GM23338 (cell line): Measurements from ENCODE around the gene NPEPPS. TPM values are rescaled to one million over a fixed set of nuclear protein-coding genes. Genes with fewer than 3 reads are reported as not detected.
A peak's percentile ranks its signal among the peaks of the same experiment; 100 is the strongest.

Experiments
- ATAC-seq: fragments of 200-7000 bp; cut with Tn5 transposase; 3 replicates; pipeline ENCODE4 v1.9.1; 2020
- DNase-seq: peaks from one replicate; pipeline ENCODE4 v3.0.0-alpha.2; 2015; ENCODE audit warnings: low spot score
- H2AFZ ChIP-seq: fragments of 200-600 bp; sonication (generic); 2 replicates; pipeline ENCODE4 v1.8.0; 2016; ENCODE audit warnings: antibody characterized with exemption, mild to moderate bottlenecking, moderate library complexity
- H3F3A ChIP-seq: fragments of 200-600 bp; sonication (generic); replicated peaks from 2 replicates; pipeline ENCODE4 v1.8.0; 2017; ENCODE audit warnings: antibody characterized with exemption, mixed run types, low read depth
- H3K27ac ChIP-seq: fragments of 200-600 bp; sonication (generic); 2 replicates; pipeline ENCODE4 v1.6.1; 2016; ENCODE audit warnings: low read depth
- H3K27me3 ChIP-seq: fragments of 200-600 bp; sonication (generic); 2 replicates; pipeline ENCODE4 v1.8.0; 2016; ENCODE audit warnings: mild to moderate bottlenecking, mixed run types, moderate library complexity; ENCODE audit not compliant: insufficient read depth
- H3K36me3 ChIP-seq: fragments of 200-600 bp; sonication (generic); 2 replicates; pipeline ENCODE4 v1.8.0; 2016; ENCODE audit warnings: mild to moderate bottlenecking; ENCODE audit not compliant: insufficient read depth
- H3K4me1 ChIP-seq: fragments of 200-600 bp; sonication (generic); 2 replicates; pipeline ENCODE4 v1.8.0; 2016; ENCODE audit warnings: mild to moderate bottlenecking, moderate library complexity; ENCODE audit not compliant: insufficient read depth
- H3K4me2 ChIP-seq: fragments of 200-600 bp; sonication (generic); 2 replicates; pipeline ENCODE4 v1.7.1; 2017; ENCODE audit warnings: mixed run types
- H3K4me3 ChIP-seq: fragments of 200-600 bp; sonication (generic); 2 replicates; pipeline ENCODE4 v1.6.1; 2016; ENCODE audit warnings: mixed run types
- H3K79me2 ChIP-seq: fragments of 200-600 bp; sonication (generic); replicated peaks from 2 replicates; pipeline ENCODE4 v1.8.0; 2017; ENCODE audit warnings: mild to moderate bottlenecking; ENCODE audit not compliant: insufficient read depth
- H3K9me2 ChIP-seq: fragments of 200-600 bp; sonication (generic); 2 replicates; pipeline ENCODE4 v1.8.0; 2017; ENCODE audit not compliant: insufficient read depth
- H4K20me1 ChIP-seq: fragments of 200-600 bp; sonication (generic); replicated peaks from 2 replicates; pipeline ENCODE4 v1.8.0; 2017; ENCODE audit warnings: mild to moderate bottlenecking; ENCODE audit not compliant: insufficient read depth
- H3K27ac Mint-ChIP-seq: 2 replicates; pipeline ENCODE4 v1.8.0; 2020; ENCODE audit warnings: inconsistent platforms, mild to moderate bottlenecking, moderate library complexity, mixed read lengths
- H3K27me3 Mint-ChIP-seq: 3 replicates; pipeline ENCODE4 v1.8.0; 2022; ENCODE audit warnings: low read depth, mild to moderate bottlenecking, moderate library complexity, mixed read lengths, inconsistent platforms; ENCODE audit not compliant: insufficient read depth, poor library complexity
- H3K36me3 Mint-ChIP-seq: 3 replicates; pipeline ENCODE4 v1.8.0; 2021; ENCODE audit warnings: low read depth, mild to moderate bottlenecking, inconsistent platforms, moderate library complexity, mixed read lengths
- H3K4me1 Mint-ChIP-seq: 3 replicates; pipeline ENCODE4 v1.8.0; 2020; ENCODE audit warnings: mild to moderate bottlenecking, inconsistent platforms, mixed read lengths
- H3K4me3 Mint-ChIP-seq: 3 replicates; pipeline ENCODE4 v1.8.0; 2021; ENCODE audit warnings: moderate library complexity, mild to moderate bottlenecking, inconsistent platforms, mixed read lengths
- H3K9me3 Mint-ChIP-seq: 3 replicates; pipeline ENCODE4 v1.8.0; 2020; ENCODE audit warnings: moderate library complexity, mild to moderate bottlenecking, inconsistent platforms, mixed read lengths
- polyA plus RNA-seq: library from polyadenylated mRNA; unstranded; fragments of >200 nt; fragmentation: Nextera tagmentation; extraction: Ambion mirVana; gene quantifications from 2 replicates; pipeline ENCODE4 v1.2.1, GENCODE V29; 2016
- total RNA-seq: library from RNA; depleted of rRNA; stranded (reverse); fragments of >200 nt; shearing (Covaris generic); gene quantifications from 2 replicates; pipeline ENCODE4 v1.2.3, GENCODE V29; 2014
- TF ChIP-seq, protein P1 (sequence below): IDR thresholded peaks from one replicate; pipeline ENCODE4 v1.6.1; 2018; ENCODE audit warnings: antibody characterized with exemption; ENCODE audit not compliant: unreplicated experiment
- TF ChIP-seq, protein P2 (sequence below), 2 experiments: fragments of 200-600 bp in 1 of 2; sonication (generic) in 1 of 2; conservative IDR thresholded peaks; 2 replicates each; pipeline versions ENCODE4 v1.5.1 to v1.6.1; 2016 to 2017; ENCODE audit warnings: antibody characterized with exemption in 2 of 2, low read depth in 2 of 2, mild to moderate bottlenecking in 2 of 2, moderate library complexity in 1 of 2
- TF ChIP-seq, protein P3 (sequence below): IDR thresholded peaks from 2 replicates; pipeline ENCODE4 v1.6.1; 2016; ENCODE audit warnings: antibody characterized with exemption

The NPEPPS gene
- total and polyA plus RNA-seq, 2 experiments from 2014 or later: 91.5 to 113 TPM

DNA sequence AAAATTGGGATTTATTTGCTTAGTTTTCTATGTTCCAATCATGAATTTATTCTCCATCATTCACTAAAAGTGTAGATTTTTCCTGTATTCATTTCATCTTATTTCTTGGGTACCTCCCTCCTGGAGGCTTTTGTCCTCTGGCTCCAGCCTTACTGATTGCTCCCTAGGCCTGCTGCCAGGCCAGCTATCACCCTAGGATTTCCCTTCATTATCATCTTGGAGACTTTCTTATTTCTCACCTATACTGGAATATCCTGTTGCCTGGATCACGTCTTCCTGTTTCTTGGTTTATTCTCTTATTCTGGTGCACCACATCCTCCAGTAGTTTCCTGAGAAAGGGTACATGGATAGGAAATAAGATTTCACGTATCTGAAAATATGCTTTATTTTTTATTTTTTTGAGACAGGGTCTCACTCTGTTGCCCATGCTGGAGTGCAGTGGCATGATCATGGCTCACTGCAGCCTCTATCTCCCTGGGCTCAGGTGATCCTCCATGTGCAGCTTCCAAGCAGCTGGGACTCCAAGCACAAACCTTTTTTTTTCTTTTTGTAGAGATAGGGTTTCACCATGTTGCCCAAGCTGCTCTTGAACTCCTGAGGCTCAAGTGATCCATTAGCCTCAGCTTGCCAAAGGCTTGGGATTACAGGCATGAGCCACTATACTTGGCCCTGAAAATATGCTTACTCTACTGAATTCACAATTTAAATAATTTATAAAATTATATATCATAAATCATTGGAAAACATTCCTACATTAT is 105.5 kb downstream of the NPEPPS start (continued):
- TF ChIP-seq, protein P1, sequence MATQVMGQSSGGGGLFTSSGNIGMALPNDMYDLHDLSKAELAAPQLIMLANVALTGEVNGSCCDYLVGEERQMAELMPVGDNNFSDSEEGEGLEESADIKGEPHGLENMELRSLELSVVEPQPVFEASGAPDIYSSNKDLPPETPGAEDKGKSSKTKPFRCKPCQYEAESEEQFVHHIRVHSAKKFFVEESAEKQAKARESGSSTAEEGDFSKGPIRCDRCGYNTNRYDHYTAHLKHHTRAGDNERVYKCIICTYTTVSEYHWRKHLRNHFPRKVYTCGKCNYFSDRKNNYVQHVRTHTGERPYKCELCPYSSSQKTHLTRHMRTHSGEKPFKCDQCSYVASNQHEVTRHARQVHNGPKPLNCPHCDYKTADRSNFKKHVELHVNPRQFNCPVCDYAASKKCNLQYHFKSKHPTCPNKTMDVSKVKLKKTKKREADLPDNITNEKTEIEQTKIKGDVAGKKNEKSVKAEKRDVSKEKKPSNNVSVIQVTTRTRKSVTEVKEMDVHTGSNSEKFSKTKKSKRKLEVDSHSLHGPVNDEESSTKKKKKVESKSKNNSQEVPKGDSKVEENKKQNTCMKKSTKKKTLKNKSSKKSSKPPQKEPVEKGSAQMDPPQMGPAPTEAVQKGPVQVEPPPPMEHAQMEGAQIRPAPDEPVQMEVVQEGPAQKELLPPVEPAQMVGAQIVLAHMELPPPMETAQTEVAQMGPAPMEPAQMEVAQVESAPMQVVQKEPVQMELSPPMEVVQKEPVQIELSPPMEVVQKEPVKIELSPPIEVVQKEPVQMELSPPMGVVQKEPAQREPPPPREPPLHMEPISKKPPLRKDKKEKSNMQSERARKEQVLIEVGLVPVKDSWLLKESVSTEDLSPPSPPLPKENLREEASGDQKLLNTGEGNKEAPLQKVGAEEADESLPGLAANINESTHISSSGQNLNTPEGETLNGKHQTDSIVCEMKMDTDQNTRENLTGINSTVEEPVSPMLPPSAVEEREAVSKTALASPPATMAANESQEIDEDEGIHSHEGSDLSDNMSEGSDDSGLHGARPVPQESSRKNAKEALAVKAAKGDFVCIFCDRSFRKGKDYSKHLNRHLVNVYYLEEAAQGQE: no peak
- TF ChIP-seq, protein P2, sequence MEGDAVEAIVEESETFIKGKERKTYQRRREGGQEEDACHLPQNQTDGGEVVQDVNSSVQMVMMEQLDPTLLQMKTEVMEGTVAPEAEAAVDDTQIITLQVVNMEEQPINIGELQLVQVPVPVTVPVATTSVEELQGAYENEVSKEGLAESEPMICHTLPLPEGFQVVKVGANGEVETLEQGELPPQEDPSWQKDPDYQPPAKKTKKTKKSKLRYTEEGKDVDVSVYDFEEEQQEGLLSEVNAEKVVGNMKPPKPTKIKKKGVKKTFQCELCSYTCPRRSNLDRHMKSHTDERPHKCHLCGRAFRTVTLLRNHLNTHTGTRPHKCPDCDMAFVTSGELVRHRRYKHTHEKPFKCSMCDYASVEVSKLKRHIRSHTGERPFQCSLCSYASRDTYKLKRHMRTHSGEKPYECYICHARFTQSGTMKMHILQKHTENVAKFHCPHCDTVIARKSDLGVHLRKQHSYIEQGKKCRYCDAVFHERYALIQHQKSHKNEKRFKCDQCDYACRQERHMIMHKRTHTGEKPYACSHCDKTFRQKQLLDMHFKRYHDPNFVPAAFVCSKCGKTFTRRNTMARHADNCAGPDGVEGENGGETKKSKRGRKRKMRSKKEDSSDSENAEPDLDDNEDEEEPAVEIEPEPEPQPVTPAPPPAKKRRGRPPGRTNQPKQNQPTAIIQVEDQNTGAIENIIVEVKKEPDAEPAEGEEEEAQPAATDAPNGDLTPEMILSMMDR (conservative IDR thresholded peaks at IDR 0.05; ENCODE audit: low read depth in 2 of 2): no peak

DNA sequence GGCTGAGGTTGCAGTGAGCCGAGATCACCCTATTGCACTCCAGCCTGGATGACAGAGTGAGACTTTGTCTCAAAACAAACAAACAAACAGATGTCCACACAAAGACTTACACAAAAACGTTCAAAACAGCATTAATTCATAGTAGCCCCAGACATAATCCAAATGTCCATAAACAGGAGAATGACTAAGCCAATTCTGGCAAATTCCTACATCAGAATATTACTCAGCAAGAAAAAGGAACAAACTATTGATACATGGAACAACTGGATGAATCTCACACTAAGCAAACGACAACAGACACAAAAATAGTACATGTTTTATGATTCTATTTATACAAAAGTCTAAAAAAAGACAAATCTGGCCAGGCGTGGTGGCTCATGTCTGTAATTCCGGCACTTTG is 108.0 kb downstream of the NPEPPS start:
- Histone ChIP-seq H3K36me3 (no peaks in the 10 kb centered on the region), H3K4me1 (no peaks in the 10 kb centered on the region), H3K4me3 (no peak overlapping the region), H3F3A (no peaks in the 10 kb centered on the region), H3K9me2 (no peaks in the 10 kb centered on the region), H3K27ac (no peak overlapping the region), H3K79me2 (no peaks in the 10 kb centered on the region), H2AFZ (no peak overlapping the region), H3K4me2 (no peak overlapping the region), H4K20me1 (0 out of 2 replicates have a peak, but pooled peaks cover 2% of the 10 kb centered on the region), H3K27me3 (no peaks in the 10 kb centered on the region)
- TF ChIP-seq, protein P3, sequence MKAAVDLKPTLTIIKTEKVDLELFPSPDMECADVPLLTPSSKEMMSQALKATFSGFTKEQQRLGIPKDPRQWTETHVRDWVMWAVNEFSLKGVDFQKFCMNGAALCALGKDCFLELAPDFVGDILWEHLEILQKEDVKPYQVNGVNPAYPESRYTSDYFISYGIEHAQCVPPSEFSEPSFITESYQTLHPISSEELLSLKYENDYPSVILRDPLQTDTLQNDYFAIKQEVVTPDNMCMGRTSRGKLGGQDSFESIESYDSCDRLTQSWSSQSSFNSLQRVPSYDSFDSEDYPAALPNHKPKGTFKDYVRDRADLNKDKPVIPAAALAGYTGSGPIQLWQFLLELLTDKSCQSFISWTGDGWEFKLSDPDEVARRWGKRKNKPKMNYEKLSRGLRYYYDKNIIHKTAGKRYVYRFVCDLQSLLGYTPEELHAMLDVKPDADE: no peak
- TF ChIP-seq, protein P2 (conservative IDR thresholded peaks at IDR 0.05; ENCODE audit: low read depth in 2 of 2): no peak
- DNase-seq: no peak
- Mint-ChIP-seq H3K27me3 (peaks cover 5% of the 10 kb centered on the region), H3K4me1 (no peaks in the 10 kb centered on the region), H3K9me3 (no peaks in the 10 kb centered on the region), H3K36me3 (peaks cover 8% of the 10 kb centered on the region; the same call in 2 of the 3 replicates), H3K4me3 (no peak overlapping the region), H3K27ac (0 out of 2 replicates have a peak overlapping the region, but pooled peaks have one; percentile 2)
- ATAC-seq: no peak
